Left lung (tissue), 10 donors: ENCODE results near the gene LRRC4B. TPM values are rescaled to one million over a fixed set of nuclear protein-coding genes. Genes with fewer than 3 reads are reported as not detected.
A peak's percentile ranks its signal among the peaks of the same experiment; 100 is the strongest.

Source experiments
- ATAC-seq: fragments of 200-7000 bp; cut with Tn5 transposase; one replicate; pipeline ENCODE4 v1.9.1; 2020; ENCODE audit warnings: moderate library complexity
- DNase-seq, 4 donors: peaks; one replicate each; pipeline ENCODE4 v3.0.0-alpha.2; 2013 to 2020
- H3K27ac ChIP-seq, 2 donors: fragments of 200-600 bp; sonication (generic) in 1 of 2; one replicate each; pipeline versions ENCODE4 v1.5.0 to v1.8.0; 2020 to 2021
- H3K27me3 ChIP-seq, 2 donors: fragments of 200-600 bp; sonication (generic) in 1 of 2; one replicate each; pipeline versions ENCODE4 v1.5.0 to v1.8.0; 2020 to 2021
- H3K36me3 ChIP-seq, 2 donors: fragments of 200-600 bp; sonication (generic) in 1 of 2; one replicate each; pipeline versions ENCODE4 v1.5.0 to v1.8.0; 2020 to 2021
- H3K4me1 ChIP-seq, 2 donors: fragments of 200-600 bp; one replicate each; pipeline ENCODE4 v1.8.0; 2021
- H3K4me3 ChIP-seq, 2 donors: fragments of 200-600 bp; sonication (generic) in 1 of 2; one replicate each; pipeline versions ENCODE4 v1.5.0 to v1.8.0; 2020 to 2021; ENCODE audit warnings: mild to moderate bottlenecking in 1 of 2
- H3K9me3 ChIP-seq, 2 donors: fragments of 200-600 bp; sonication (generic) in 1 of 2; one replicate each; pipeline versions ENCODE4 v1.5.0 to v1.8.0; 2020 to 2021
- CTCF ChIP-seq, 2 donors: fragments of 200-600 bp; sonication (generic) in 1 of 2; IDR thresholded peaks; one replicate each; pipeline versions ENCODE4 v1.5.0 to v1.8.0; 2021; ENCODE audit warnings: antibody characterized with exemption in 2 of 2
- intact Hi-C, 2 donors: fragments of 100-400 bp; cut with DNase I; formaldehyde crosslinking; loops; one replicate each; pipeline versions ENCODE4 v1.11.2 to v1.14.2; 2022
- polyA plus RNA-seq, 6 donors: library from polyadenylated mRNA; unstranded; fragments of 120-200 nt; gene quantifications; one replicate each; pipeline ENCODE4 v1.2.1, GENCODE V29; 2013; ENCODE audit not compliant: insufficient read length in 6 of 6
- total RNA-seq, 2 donors: library from RNA; stranded (reverse); fragmentation: NEBNext Ultra II Directional; extraction: Animal tissue kit (Norgen Biotek cat#: 25700); gene quantifications; one replicate each; pipeline ENCODE4 v1.2.1, GENCODE V29; 2021
- donor health status: DM: no; HTN: yes; CAD: no.
- donor health status: DM: no; HTN: no; CAD: no.

LRRC4B gene
- total and polyA plus RNA-seq, 8 donors: 2.8 to 14.3 (median 10.0) TPM

GRCh38 chr19:50516964-50517703 lies 51.1 kb downstream of the LRRC4B start:
- intact Hi-C loops: no loop called here
- peak in 1 of 4 donors; percentile 67 for DNase-seq
- no peaks in the 10 kb centered on the region for H3K36me3 ChIP-seq
- no peaks in the 10 kb centered on the region for H3K9me3 ChIP-seq
- H3K27ac ChIP-seq: no peak overlapping the region
- H3K4me1 ChIP-seq: no peaks in the 10 kb centered on the region
- no peak overlapping the region for H3K4me3 ChIP-seq
- no peak for ATAC-seq
- TF ChIP-seq CTCF (IDR thresholded peaks at IDR 0.05): no peak
- peaks cover 0 to 54% of the 10 kb centered on the region in 2 donors for H3K27me3 ChIP-seq

- no peak overlapping the region for H3K4me3 ChIP-seq
- no peak overlapping the region for H3K27ac ChIP-seq
- H3K27me3 ChIP-seq: peaks cover 0 to 54% of the 10 kb centered on the region in 2 donors
- no peaks in the 10 kb centered on the region for H3K9me3 ChIP-seq
- ATAC-seq (no peak), DNase-seq (peak in 2 of 4 donors; percentile 16 to 39)
- no peaks in the 10 kb centered on the region for H3K36me3 ChIP-seq
- no peaks in the 10 kb centered on the region for H3K4me1 ChIP-seq
- intact Hi-C loops: no loop called here
- no peak for TF ChIP-seq CTCF (IDR thresholded peaks at IDR 0.05)
These were observed 51.8 kb downstream of the LRRC4B start for GRCh38 chr19:50516456-50516855.

- Histone ChIP-seq H3K4me3 (no peak overlapping the region), H3K27me3 (peaks cover 0 to 54% of the 10 kb centered on the region in 2 donors), H3K27ac (no peak overlapping the region), H3K9me3 (no peaks in the 10 kb centered on the region), H3K36me3 (no peaks in the 10 kb centered on the region), H3K4me1 (peaks cover 5 to 6% of the 10 kb centered on the region in 2 donors)
- ATAC-seq (no peak), DNase-seq (peak in 2 of 4 donors; percentile 27 to 66)
- no peak for TF ChIP-seq CTCF (IDR thresholded peaks at IDR 0.05)
- intact Hi-C loops: no loop called here
These were observed 53.1 kb downstream of the LRRC4B start for GRCh38 chr19:50515168-50515561.

GRCh38 chr19:50514346-50515167 lies 53.7 kb downstream of the LRRC4B start:
- intact Hi-C loops: no loop called here
- H3K4me3 ChIP-seq: no peak overlapping the region
- H3K36me3 ChIP-seq: no peaks in the 10 kb centered on the region
- peak in 2 of 4 donors; percentile 30 to 68 for DNase-seq
- H3K27ac ChIP-seq: no peak overlapping the region
- ATAC-seq: no peak
- H3K4me1 ChIP-seq: peaks cover 7 to 9% of the 10 kb centered on the region in 2 donors
- no peaks in the 10 kb centered on the region for H3K9me3 ChIP-seq
- no peak for TF ChIP-seq CTCF (IDR thresholded peaks at IDR 0.05)
- peaks cover 0 to 52% of the 10 kb centered on the region in 2 donors for H3K27me3 ChIP-seq

GRCh38 chr19:50513746-50514345 lies 54.4 kb downstream of the LRRC4B start, which contains the start of gene ASPDH:
Gene ASPDH, minus strand, starts transcription at chr19:50513913. Its CDS starts 90 bp downstream, at chr19:50513823.
- no peak for TF ChIP-seq CTCF (IDR thresholded peaks at IDR 0.05)
- Histone ChIP-seq H3K36me3 (no peaks in the 10 kb centered on the region), H3K27ac (no peak within 1 kb of the TSS), H3K4me1 (peaks cover 7 to 9% of the 10 kb centered on the region in 2 donors), H3K9me3 (no peaks in the 10 kb centered on the region), H3K4me3 (no peak within 1 kb of the TSS), H3K27me3 (peaks cover 0 to 46% of the 10 kb centered on the region in 2 donors)
- intact Hi-C loops: no loop called here
- no peak for ATAC-seq
- DNase-seq: peak in 1 of 4 donors; percentile 73
